Neural cell (in vitro differentiated cells): ENCODE results near the gene PLXNA4.

Experiments
- EP300 ChIP-seq: fragments of 450-650 bp; conservative IDR thresholded peaks from 2 replicates; pipeline ENCODE4 v1.6.1; 2014; ENCODE audit warnings: antibody characterized with exemption, mild to moderate bottlenecking, moderate library complexity; ENCODE audit not compliant: poor library complexity, severe bottlenecking
- POLR2AphosphoS5 ChIP-seq: IDR thresholded peaks from 2 replicates; pipeline ENCODE4 v1.6.1; 2012
- RAD21 ChIP-seq: fragments of 450-650 bp; conservative IDR thresholded peaks from 2 replicates; pipeline ENCODE4 v1.6.1; 2014; ENCODE audit warnings: antibody characterized with exemption, mild to moderate bottlenecking, moderate library complexity
- TAF1 ChIP-seq: IDR thresholded peaks from 2 replicates; pipeline ENCODE4 v1.6.1; 2012; ENCODE audit warnings: low read depth
- TF ChIP-seq, protein P1 (sequence below): fragments of 450-650 bp; IDR thresholded peaks from 2 replicates; pipeline ENCODE4 v1.5.1; 2014; ENCODE audit warnings: antibody characterized with exemption, mild to moderate bottlenecking, moderate library complexity; ENCODE audit not compliant: poor library complexity, severe bottlenecking
- TF ChIP-seq, protein P2 (sequence below): IDR thresholded peaks from 2 replicates; pipeline ENCODE4 v1.6.1; 2012; ENCODE audit warnings: borderline replicate concordance

DNA sequence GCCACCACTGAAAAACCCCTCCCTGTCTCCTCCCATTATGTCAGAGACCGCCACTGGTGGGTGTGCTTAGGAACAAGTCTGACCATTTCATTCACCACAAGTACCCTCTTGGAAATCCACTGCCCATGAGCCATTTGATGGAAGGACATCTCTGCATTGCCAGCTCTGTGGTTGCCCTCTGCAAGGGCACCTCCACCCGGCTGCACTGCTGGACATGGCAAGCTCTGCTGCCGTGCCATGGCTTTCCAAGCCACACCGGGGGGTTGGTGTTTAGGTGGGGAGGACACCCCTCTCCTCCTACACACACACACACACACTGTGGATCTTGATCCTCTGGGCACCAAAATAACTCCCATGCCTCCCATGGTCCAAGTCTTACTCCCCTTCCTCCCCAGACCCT is 5.2 kb upstream of the PLXNA4 start:
- TF ChIP-seq, protein P1, sequence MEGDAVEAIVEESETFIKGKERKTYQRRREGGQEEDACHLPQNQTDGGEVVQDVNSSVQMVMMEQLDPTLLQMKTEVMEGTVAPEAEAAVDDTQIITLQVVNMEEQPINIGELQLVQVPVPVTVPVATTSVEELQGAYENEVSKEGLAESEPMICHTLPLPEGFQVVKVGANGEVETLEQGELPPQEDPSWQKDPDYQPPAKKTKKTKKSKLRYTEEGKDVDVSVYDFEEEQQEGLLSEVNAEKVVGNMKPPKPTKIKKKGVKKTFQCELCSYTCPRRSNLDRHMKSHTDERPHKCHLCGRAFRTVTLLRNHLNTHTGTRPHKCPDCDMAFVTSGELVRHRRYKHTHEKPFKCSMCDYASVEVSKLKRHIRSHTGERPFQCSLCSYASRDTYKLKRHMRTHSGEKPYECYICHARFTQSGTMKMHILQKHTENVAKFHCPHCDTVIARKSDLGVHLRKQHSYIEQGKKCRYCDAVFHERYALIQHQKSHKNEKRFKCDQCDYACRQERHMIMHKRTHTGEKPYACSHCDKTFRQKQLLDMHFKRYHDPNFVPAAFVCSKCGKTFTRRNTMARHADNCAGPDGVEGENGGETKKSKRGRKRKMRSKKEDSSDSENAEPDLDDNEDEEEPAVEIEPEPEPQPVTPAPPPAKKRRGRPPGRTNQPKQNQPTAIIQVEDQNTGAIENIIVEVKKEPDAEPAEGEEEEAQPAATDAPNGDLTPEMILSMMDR, result no peak
- TF ChIP-seq, protein P2, sequence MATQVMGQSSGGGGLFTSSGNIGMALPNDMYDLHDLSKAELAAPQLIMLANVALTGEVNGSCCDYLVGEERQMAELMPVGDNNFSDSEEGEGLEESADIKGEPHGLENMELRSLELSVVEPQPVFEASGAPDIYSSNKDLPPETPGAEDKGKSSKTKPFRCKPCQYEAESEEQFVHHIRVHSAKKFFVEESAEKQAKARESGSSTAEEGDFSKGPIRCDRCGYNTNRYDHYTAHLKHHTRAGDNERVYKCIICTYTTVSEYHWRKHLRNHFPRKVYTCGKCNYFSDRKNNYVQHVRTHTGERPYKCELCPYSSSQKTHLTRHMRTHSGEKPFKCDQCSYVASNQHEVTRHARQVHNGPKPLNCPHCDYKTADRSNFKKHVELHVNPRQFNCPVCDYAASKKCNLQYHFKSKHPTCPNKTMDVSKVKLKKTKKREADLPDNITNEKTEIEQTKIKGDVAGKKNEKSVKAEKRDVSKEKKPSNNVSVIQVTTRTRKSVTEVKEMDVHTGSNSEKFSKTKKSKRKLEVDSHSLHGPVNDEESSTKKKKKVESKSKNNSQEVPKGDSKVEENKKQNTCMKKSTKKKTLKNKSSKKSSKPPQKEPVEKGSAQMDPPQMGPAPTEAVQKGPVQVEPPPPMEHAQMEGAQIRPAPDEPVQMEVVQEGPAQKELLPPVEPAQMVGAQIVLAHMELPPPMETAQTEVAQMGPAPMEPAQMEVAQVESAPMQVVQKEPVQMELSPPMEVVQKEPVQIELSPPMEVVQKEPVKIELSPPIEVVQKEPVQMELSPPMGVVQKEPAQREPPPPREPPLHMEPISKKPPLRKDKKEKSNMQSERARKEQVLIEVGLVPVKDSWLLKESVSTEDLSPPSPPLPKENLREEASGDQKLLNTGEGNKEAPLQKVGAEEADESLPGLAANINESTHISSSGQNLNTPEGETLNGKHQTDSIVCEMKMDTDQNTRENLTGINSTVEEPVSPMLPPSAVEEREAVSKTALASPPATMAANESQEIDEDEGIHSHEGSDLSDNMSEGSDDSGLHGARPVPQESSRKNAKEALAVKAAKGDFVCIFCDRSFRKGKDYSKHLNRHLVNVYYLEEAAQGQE, result no peak
- TF ChIP-seq EP300 (no peak), RAD21 (no peak), TAF1 (no peak), POLR2AphosphoS5 (no peak)
